Right lung (tissue), 5 donors: ENCODE data around the gene TMEM171. TPM values are rescaled to one million over a fixed set of nuclear protein-coding genes. Genes with fewer than 3 reads are reported as not detected.

Source experiments
- DNase-seq, 2 donors: peaks; one replicate each; pipeline ENCODE4 v3.0.0-alpha.2; 2013
- polyA plus RNA-seq, 5 donors: library from polyadenylated mRNA; unstranded; fragments of 120-200 nt; gene quantifications; one replicate each; pipeline versions ENCODE4 v1.2.1 to v1.2.3, GENCODE V29; 2013; ENCODE audit warnings: inconsistent platforms in 1 of 5, low replicate concordance in 1 of 5; ENCODE audit not compliant: insufficient read length in 5 of 5, insufficient read depth in 1 of 5

The TMEM171 gene
- polyA plus RNA-seq, 5 donors: 0.12 to 0.14 (median 0.12) TPM; not detected in 2

- no peak for DNase-seq
Measured at GRCh38 chr5:73119451-73120157, 771 bp upstream of the TMEM171 start.

- DNase-seq: no peak
Measured at GRCh38 chr5:73121119-73121463, 716 bp downstream of the TMEM171 start.

- no peak for DNase-seq
Measured at GRCh38 chr5:73122875-73123810, 2.8 kb downstream of the TMEM171 start.

GRCh38 chr5:73125289-73125688 lies 4.9 kb downstream of the TMEM171 start:
- DNase-seq: no peak

- DNase-seq: no peak
Measured at GRCh38 chr5:73126381-73126780, 6.0 kb downstream of the TMEM171 start.

- no peak for DNase-seq
Measured at GRCh38 chr5:73126957-73127356, 6.6 kb downstream of the TMEM171 start.

- no peak for DNase-seq
Measured at GRCh38 chr5:73129143-73129542, 8.8 kb downstream of the TMEM171 start.

GRCh38 chr5:73130811-73131210 lies 10.4 kb downstream of the TMEM171 start:
- no peak for DNase-seq

GRCh38 chr5:73131711-73132425 lies 11.5 kb downstream of the TMEM171 start:
- no peak for DNase-seq

GRCh38 chr5:73132759-73133158 lies 12.4 kb downstream of the TMEM171 start:
- no peak for DNase-seq

GRCh38 chr5:73135021-73135420 lies 14.6 kb downstream of the TMEM171 start:
- DNase-seq: no peak

- DNase-seq: no peak
Measured at GRCh38 chr5:73135429-73136054, 15.2 kb downstream of the TMEM171 start.

GRCh38 chr5:73136055-73136562 lies 15.7 kb downstream of the TMEM171 start:
- DNase-seq: no peak

- DNase-seq: no peak
Measured at GRCh38 chr5:73137563-73138530, 17.5 kb downstream of the TMEM171 start.

- no peak for DNase-seq
Measured at GRCh38 chr5:73139485-73139884, 19.1 kb downstream of the TMEM171 start.

- DNase-seq: no peak
Measured at GRCh38 chr5:73140801-73141200, 20.4 kb downstream of the TMEM171 start.

- DNase-seq: no peak
Measured at GRCh38 chr5:73142035-73142434, 21.7 kb downstream of the TMEM171 start.

- DNase-seq: no peak
Measured at GRCh38 chr5:73143716-73144115, 23.3 kb downstream of the TMEM171 start.

GRCh38 chr5:73149540-73149939 lies 29.2 kb downstream of the TMEM171 start:
- DNase-seq: no peak

GRCh38 chr5:73150876-73151275 lies 30.5 kb downstream of the TMEM171 start:
- DNase-seq: no peak
